ENCODE measurements around the gene LYPD6B. TPM values are rescaled to one million over a fixed set of nuclear protein-coding genes. Genes with fewer than 3 reads are reported as not detected.
A peak's percentile ranks its signal among the peaks of the same experiment; 100 is the strongest.

The LYPD6B gene
- total and polyA plus RNA-seq, 7 experiments from 2014 or later: 0.37 to 1.7 TPM; not detected in 5

DNA sequence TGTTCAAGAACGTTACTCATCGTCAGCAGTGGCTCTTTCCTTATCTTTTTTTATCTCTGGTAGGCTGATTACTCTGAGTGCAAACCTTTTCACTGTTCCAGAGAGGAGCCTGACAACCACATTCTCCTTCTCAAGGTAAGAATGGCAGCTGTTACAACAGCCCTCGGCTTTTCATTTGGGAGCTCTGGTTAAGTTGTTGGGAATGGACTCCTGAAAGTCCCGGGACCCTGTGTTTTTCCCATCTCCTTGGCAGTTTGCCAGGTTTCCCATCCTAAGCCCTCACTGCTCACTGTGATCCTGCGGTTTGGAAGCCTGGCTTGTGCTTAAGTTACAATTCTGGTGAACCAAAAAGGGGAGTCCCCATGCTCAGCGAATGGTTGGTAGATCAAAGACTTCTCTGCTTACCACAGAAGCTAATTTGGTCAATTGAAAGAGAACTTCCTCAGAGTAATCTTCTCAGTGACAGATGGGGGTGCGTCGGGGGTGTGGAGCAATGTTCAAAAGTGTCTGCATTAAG is 122.3 kb downstream of the LYPD6B start:
- intact Hi-C loops (cut with micrococcal nuclease): no loop called here
- Mint-ChIP-seq H3K4me3 (peak overlapping the region in 1 of 10 donors; percentile 34), H3K27me3 (peaks cover 0 to 25% (median 13%) of the 10 kb centered on the region in 5 donors), H3K27ac (no peak overlapping the region), H3K9me3 (no peaks in the 10 kb centered on the region), H3K36me3 (no peaks in the 10 kb centered on the region), H3K4me1 (peaks cover 3 to 13% (median 12%) of the 10 kb centered on the region in 7 donors)
- ATAC-seq: peak; percentile 84
- no peaks in the 10 kb centered on the region for H3K27me3 ChIP-seq (ENCODE audit: control insufficient read depth in 2 of 2, insufficient read depth in 2 of 2, low read length in 2 of 2)
- H3K36me3 ChIP-seq (ENCODE audit: control insufficient read depth in 2 of 3, insufficient read depth in 3 of 3, low read length in 3 of 3): no peaks in the 10 kb centered on the region
- H3K9me3 ChIP-seq (ENCODE audit: control insufficient read depth in 2 of 3, low read length in 3 of 3): no peaks in the 10 kb centered on the region
- H3K27ac ChIP-seq (ENCODE audit: low read depth, low read length): no peak overlapping the region
- no peaks in the 10 kb centered on the region for H3K4me1 ChIP-seq (ENCODE audit: control insufficient read depth in 2 of 2, insufficient read depth in 2 of 2, low read length in 2 of 2)
- POLR2A ChIA-PET: no interaction called here
- DNase-seq: peak in 4 of 9 donors; percentile 2 to 53 (median 32)
- CTCF ChIA-PET: no interaction called here
- no peak overlapping the region for H3K4me3 ChIP-seq (ENCODE audit: low read length)

GRCh38 chr2:149161481-149162225 is 123.2 kb downstream of the LYPD6B start:
- H3K36me3 Mint-ChIP-seq: no peaks in the 10 kb centered on the region
- H3K27ac Mint-ChIP-seq: no peak overlapping the region
- ATAC-seq (peak; percentile 64), DNase-seq (no peak)
- intact Hi-C loops (cut with micrococcal nuclease): no loop called here
- Histone ChIP-seq H3K9me3 (ENCODE audit: control insufficient read depth in 2 of 3, low read length in 3 of 3) (no peaks in the 10 kb centered on the region), H3K27me3 (ENCODE audit: control insufficient read depth in 2 of 2, insufficient read depth in 2 of 2, low read length in 2 of 2) (no peaks in the 10 kb centered on the region), H3K27ac (ENCODE audit: low read depth, low read length) (no peak overlapping the region), H3K4me3 (ENCODE audit: low read length) (no peak overlapping the region), H3K36me3 (ENCODE audit: control insufficient read depth in 2 of 3, insufficient read depth in 3 of 3, low read length in 3 of 3) (no peaks in the 10 kb centered on the region), H3K4me1 (ENCODE audit: control insufficient read depth in 2 of 2, insufficient read depth in 2 of 2, low read length in 2 of 2) (no peaks in the 10 kb centered on the region)
- peaks cover 0 to 24% (median 13%) of the 10 kb centered on the region in 5 donors for H3K27me3 Mint-ChIP-seq
- ChIA-PET POLR2A (no interaction called here), CTCF (no interaction called here)
- H3K9me3 Mint-ChIP-seq: no peaks in the 10 kb centered on the region
- peak overlapping the region in 1 of 10 donors; percentile 34 for H3K4me3 Mint-ChIP-seq
- peaks cover 3 to 14% (median 12%) of the 10 kb centered on the region in 7 donors for H3K4me1 Mint-ChIP-seq

DNA sequence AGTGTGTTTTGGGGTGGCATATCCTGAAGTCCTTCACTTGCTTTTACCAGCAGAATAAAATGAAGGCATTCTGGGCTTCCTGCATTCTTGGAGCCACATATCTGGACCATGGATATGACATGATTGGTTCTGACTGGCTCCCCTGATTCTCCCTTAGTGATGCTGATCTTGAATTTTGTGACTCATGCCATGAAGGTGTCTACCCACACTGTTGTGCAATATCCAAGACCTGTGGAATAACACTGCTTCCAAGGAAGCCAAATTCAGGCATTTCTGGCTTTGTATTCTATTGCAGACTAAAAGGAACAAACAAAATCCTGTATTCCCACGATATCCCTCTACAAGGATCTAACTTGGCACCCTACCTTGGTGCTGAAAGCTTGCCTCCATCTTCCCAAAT is 125.8 kb downstream of the LYPD6B start:
- no peak overlapping the region for H3K4me3 Mint-ChIP-seq
- H3K27me3 Mint-ChIP-seq: peaks cover 0 to 24% (median 17%) of the 10 kb centered on the region in 5 donors
- H3K9me3 Mint-ChIP-seq: peaks cover 0 to 5% (median 0%) of the 10 kb centered on the region in 11 donors
- H3K36me3 Mint-ChIP-seq: no peaks in the 10 kb centered on the region
- Histone ChIP-seq H3K36me3 (ENCODE audit: control insufficient read depth in 2 of 3, insufficient read depth in 3 of 3, low read length in 3 of 3) (no peaks in the 10 kb centered on the region), H3K4me3 (ENCODE audit: low read length) (no peak overlapping the region), H3K9me3 (ENCODE audit: control insufficient read depth in 2 of 3, low read length in 3 of 3) (no peaks in the 10 kb centered on the region), H3K27me3 (ENCODE audit: control insufficient read depth in 2 of 2, insufficient read depth in 2 of 2, low read length in 2 of 2) (no peaks in the 10 kb centered on the region), H3K4me1 (ENCODE audit: control insufficient read depth in 2 of 2, insufficient read depth in 2 of 2, low read length in 2 of 2) (no peaks in the 10 kb centered on the region), H3K27ac (ENCODE audit: low read depth, low read length) (no peak overlapping the region)
- CTCF ChIA-PET: no interaction called here
- ATAC-seq: no peak
- H3K4me1 Mint-ChIP-seq: peaks cover 3 to 29% (median 17%) of the 10 kb centered on the region in 7 donors
- intact Hi-C loops (cut with micrococcal nuclease): no loop called here
- no peak for DNase-seq
- POLR2A ChIA-PET: no interaction called here
- H3K27ac Mint-ChIP-seq: no peak overlapping the region

DNA sequence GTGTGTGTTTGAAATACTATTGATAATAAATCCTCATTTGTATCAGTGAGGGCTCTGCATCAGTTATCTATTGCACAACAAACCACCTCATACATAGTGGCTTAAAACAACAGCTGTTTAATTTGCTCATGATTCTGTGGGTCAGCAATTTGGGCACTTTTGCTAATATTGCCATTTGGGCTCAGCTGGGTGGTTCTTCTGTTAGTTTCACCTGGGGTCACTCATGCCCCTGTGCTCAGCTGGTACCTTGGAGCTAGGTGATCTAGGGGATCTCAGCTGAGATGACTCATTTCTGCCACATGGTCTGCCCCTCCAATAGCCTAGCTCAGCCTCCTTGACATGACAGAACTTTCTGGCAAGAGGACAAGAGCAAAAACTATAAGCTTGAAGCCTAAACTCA is 126.3 kb downstream of the LYPD6B start:
- H3K4me3 Mint-ChIP-seq: no peak overlapping the region
- H3K9me3 Mint-ChIP-seq: peaks cover 0 to 5% (median 0%) of the 10 kb centered on the region in 11 donors
- Histone ChIP-seq H3K4me1 (ENCODE audit: control insufficient read depth in 2 of 2, insufficient read depth in 2 of 2, low read length in 2 of 2) (no peaks in the 10 kb centered on the region), H3K9me3 (ENCODE audit: control insufficient read depth in 2 of 3, low read length in 3 of 3) (no peaks in the 10 kb centered on the region), H3K27me3 (ENCODE audit: control insufficient read depth in 2 of 2, insufficient read depth in 2 of 2, low read length in 2 of 2) (no peaks in the 10 kb centered on the region), H3K4me3 (ENCODE audit: low read length) (no peak overlapping the region), H3K36me3 (ENCODE audit: control insufficient read depth in 2 of 3, insufficient read depth in 3 of 3, low read length in 3 of 3) (no peaks in the 10 kb centered on the region), H3K27ac (ENCODE audit: low read depth, low read length) (no peak overlapping the region)
- DNase-seq (no peak), ATAC-seq (no peak)
- ChIA-PET POLR2A (no interaction called here), CTCF (no interaction called here)
- H3K4me1 Mint-ChIP-seq: peaks cover 3 to 29% (median 17%) of the 10 kb centered on the region in 7 donors
- peaks cover 0 to 24% (median 17%) of the 10 kb centered on the region in 5 donors for H3K27me3 Mint-ChIP-seq
- intact Hi-C loops (cut with micrococcal nuclease): no loop called here
- no peaks in the 10 kb centered on the region for H3K36me3 Mint-ChIP-seq
- H3K27ac Mint-ChIP-seq: no peak overlapping the region

DNA sequence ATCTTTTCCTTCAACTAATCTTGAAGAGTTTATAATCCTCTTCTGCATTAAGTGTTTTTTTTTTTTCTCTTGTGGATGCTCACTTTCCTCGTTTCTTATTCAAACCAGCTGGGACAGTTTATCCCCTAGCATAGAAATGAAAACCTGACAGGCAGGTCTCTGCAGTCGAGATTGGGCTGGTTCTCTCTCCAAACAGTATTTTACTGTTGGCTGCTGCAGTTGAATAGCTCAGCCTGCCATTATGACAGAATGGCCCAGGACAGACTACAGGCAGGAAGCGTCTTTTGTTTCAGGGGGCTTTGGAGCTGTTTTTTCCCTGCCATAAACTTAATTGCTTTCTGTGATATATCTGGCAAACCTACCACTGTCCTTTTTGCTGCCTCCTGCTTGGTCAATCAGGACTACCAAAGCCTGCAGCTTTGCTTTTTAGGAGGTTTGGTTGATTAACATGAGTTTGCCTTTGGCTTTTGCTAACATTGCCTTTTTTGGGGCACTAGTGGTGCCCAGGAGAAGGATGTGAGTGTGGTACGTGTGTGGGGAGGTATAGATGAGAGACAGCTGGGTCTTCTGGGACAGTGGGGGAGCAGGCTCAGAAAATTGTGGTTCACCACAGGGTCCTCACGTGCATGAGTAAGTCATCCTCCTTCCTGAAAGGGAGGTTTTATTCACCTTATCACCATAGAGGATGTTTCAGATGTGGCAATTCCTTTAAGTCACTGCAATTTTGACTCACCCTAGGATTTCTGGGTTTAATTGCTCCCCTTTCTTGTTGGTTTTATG is 128.7 kb downstream of the LYPD6B start:
- intact Hi-C loops (cut with micrococcal nuclease): no loop called here
- ChIA-PET CTCF (no interaction called here), POLR2A (no interaction called here)
- Histone ChIP-seq H3K9me3 (ENCODE audit: control insufficient read depth in 2 of 3, low read length in 3 of 3) (no peaks in the 10 kb centered on the region), H3K36me3 (ENCODE audit: control insufficient read depth in 2 of 3, insufficient read depth in 3 of 3, low read length in 3 of 3) (no peaks in the 10 kb centered on the region), H3K27ac (ENCODE audit: low read depth, low read length) (no peak overlapping the region), H3K27me3 (ENCODE audit: control insufficient read depth in 2 of 2, insufficient read depth in 2 of 2, low read length in 2 of 2) (no peaks in the 10 kb centered on the region), H3K4me3 (ENCODE audit: low read length) (no peak overlapping the region), H3K4me1 (ENCODE audit: control insufficient read depth in 2 of 2, insufficient read depth in 2 of 2, low read length in 2 of 2) (no peaks in the 10 kb centered on the region)
- Mint-ChIP-seq H3K27ac (peak overlapping the region in 2 of 9 donors; percentile 9 to 18), H3K27me3 (peaks cover 3 to 17% (median 11%) of the 10 kb centered on the region in 5 donors), H3K9me3 (peaks cover 0 to 8% (median 4%) of the 10 kb centered on the region in 11 donors), H3K4me1 (peaks cover 0 to 17% (median 6%) of the 10 kb centered on the region in 7 donors), H3K4me3 (peak overlapping the region in 3 of 10 donors; percentile 1 to 11 (median 3)), H3K36me3 (no peaks in the 10 kb centered on the region)
- peak; percentile 76 for ATAC-seq
- DNase-seq: peak in 3 of 9 donors; percentile 0 to 47 (median 31)

- DNase-seq: no peak
Measured at GRCh38 chr2:149167941-149168340, 129.4 kb downstream of the LYPD6B start.

More at GRCh38 chr2:149167941-149168340, 129.4 kb downstream of the LYPD6B start:
- no peak overlapping the region for H3K27ac Mint-ChIP-seq
- Histone ChIP-seq H3K36me3 (ENCODE audit: control insufficient read depth in 2 of 3, insufficient read depth in 3 of 3, low read length in 3 of 3) (no peaks in the 10 kb centered on the region), H3K4me3 (ENCODE audit: low read length) (no peak overlapping the region), H3K4me1 (ENCODE audit: control insufficient read depth in 2 of 2, insufficient read depth in 2 of 2, low read length in 2 of 2) (no peaks in the 10 kb centered on the region), H3K27me3 (ENCODE audit: control insufficient read depth in 2 of 2, insufficient read depth in 2 of 2, low read length in 2 of 2) (no peaks in the 10 kb centered on the region), H3K9me3 (ENCODE audit: control insufficient read depth in 2 of 3, low read length in 3 of 3) (no peaks in the 10 kb centered on the region), H3K27ac (ENCODE audit: low read depth, low read length) (no peak overlapping the region)
- H3K27me3 Mint-ChIP-seq: peaks cover 3 to 17% (median 11%) of the 10 kb centered on the region in 5 donors
- CTCF ChIA-PET: no interaction called here
- H3K4me3 Mint-ChIP-seq: no peak overlapping the region
- intact Hi-C loops (cut with micrococcal nuclease): no loop called here
- no peaks in the 10 kb centered on the region for H3K36me3 Mint-ChIP-seq
- POLR2A ChIA-PET: no interaction called here
- no peak for ATAC-seq
- H3K9me3 Mint-ChIP-seq: peaks cover 0 to 11% (median 5%) of the 10 kb centered on the region in 11 donors
- H3K4me1 Mint-ChIP-seq: peaks cover 0 to 17% (median 6%) of the 10 kb centered on the region in 7 donors
